Femur (tissue), 1 donor: Measurements from ENCODE around the gene PAIP1.
"Not testable (repeated sequence)": the region's sequence is repeated elsewhere in the genome, so short reads cannot be mapped to it uniquely, and the experiment has no call there.

Experiments used
- DNase-seq: peaks from one replicate; pipeline ENCODE4 v3.0.0-alpha.2; 2017

The PAIP1 gene

DNA sequence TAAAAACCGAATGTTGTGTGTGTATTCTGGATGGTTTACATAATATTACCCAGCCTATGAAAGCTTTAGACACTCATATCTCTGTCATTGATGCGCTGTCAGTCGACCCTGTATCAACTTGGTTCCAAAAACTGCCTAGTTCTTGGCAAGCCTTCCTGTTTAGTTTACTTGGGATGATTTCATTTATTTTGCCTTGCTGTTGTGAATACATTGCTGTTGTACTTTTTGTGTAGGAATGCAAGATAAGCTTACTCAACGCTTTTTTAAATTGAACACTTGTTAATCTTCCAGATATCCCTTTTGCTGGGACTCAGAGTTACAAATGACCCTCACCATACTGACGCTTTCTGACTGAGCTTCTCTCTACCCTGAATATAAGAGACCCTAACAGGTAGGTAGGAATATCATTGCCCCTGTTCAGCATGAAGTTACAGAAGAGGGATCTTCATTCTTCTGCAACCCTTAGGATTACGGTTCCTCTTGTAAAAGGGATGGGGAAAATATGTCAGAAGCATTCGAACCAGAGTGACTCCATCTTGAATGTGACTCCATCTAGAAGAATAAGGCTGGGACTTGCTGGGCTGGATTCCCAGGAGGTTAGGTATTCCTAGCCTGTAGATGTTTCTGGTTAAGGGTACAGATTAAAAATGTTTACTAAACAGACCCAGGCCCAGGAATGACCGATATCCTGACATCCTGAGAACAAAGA lies 13.7 kb upstream of the PAIP1 start:
- DNase-seq, result no peak

DNA sequence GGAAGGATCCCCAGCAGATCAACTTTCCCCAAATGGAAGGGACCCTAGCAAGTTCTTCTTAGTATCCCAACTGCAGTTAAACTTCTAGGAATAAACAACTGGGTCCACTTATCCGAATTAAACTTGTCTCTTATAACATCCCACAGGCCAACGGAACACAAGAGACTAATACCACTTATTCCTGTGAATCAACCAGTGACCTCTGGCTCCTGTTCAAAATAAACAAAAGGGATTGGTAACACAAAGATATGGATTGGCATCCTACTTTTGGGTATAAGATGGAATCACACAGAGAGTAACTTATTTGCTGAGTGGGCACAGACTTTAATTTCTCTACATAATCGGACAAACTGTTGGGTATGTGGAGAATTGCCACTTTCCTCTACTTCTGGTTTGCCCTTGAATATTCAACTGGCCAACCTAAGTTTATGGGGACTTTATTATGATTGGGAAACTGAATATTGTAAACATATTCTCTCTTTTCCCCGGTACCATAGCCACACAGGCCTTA lies 12.4 kb upstream of the PAIP1 start:
- DNase-seq, result no peak

DNA sequence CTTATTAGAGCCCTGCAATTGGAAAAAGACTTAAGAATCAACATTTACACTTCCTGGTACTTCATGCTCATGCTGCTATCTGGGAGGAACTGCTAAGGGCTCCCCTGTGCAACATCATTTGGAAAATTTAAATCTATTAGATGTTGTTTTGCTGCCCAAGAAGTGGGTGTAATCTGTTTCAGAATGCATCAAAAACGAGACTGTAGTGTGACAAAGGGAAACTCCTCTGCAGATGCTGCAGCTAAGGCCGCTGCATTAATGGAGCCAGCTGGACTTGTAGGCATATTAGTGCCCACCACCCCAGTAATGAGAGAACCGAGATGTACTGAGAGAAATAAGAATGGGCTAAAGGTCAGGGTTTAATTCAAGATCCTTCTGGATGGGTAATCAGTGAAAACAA lies 11.1 kb upstream of the PAIP1 start:
- no peak for DNase-seq

DNA sequence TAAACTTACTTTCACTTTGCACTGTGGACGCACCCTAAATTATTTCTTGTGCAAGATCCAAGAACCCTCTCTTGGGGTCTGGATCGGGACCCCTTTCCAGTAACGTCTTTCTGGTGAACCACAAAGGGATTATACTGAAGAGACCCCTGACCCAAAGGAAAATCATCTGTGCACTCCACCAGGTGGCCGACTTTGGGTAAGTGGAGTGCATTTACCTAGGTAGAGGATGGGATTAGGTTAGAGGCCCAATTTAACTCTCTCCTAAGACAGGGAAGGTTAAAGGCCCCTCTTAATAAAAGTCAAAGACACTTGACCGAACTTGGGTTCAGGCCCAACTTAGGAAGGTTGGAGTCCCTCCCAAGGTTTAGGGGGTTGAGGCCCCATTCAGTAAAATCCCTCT lies 8.2 kb upstream of the PAIP1 start:
- no peak for DNase-seq

DNA sequence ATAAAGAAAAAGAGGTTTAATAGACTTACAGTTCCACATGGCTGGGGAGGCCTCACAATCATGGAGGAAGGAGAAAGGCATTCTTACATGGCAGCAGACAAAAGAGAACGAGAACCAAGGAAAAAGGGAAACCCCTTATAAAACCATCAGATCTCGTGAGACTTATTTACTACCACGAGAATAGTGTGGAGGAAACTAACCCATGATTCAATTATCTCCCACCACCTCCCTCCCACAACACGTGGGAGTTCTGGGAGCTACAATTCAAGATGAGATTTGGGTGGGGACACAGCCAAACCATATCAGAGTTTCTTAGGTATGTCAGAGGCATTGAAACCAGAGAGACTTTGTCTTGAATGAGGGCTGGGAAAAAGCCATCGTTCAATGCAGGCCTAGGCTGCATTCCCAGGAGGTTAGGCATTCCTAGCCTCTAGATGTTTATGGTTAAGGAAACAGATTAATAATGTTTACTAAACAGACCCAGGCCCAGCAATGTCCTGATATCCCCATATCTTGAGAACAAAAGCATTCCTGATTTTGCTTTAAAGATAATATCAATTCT lies 7.5 kb upstream of the PAIP1 start:
- DNase-seq, result no peak

DNA sequence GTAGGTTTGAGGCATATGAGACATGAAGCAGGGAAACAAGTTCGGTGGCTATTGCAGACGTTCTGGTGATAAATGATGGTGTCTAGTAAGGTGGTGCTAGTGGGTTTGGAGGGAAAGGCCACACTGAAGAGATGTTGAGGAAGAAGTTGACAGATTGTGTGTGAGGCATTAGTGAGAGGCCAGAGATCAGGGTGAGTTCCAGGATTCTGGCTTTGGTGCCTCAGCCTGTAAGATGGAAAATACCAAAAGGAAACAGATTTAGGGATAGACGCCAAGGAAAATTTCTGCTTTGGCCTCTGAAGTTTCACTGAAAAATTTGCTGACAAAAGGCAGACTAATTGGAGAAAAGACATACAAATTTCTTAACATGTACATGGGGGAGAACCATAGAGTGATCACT lies 6.4 kb upstream of the PAIP1 start:
- no peak for DNase-seq

DNA sequence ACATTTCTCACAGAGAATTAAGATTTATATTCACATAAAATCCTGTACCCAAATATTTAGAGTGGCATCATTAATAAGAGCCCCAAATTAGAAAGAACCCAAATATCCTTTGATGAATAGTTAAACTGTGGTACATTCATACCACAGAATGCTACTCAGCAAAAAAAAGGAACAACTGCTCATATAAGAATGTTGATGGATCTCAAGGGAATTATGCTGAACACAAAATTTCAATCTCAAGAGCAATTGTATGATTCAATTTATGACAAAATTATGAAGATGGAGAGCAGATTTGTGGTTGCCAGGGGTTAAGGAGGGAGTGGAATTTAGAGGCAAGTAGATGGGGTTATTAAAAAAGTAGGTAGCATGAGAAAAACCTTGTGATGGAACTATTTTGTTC lies 4.5 kb upstream of the PAIP1 start:
- DNase-seq, result no peak

DNA sequence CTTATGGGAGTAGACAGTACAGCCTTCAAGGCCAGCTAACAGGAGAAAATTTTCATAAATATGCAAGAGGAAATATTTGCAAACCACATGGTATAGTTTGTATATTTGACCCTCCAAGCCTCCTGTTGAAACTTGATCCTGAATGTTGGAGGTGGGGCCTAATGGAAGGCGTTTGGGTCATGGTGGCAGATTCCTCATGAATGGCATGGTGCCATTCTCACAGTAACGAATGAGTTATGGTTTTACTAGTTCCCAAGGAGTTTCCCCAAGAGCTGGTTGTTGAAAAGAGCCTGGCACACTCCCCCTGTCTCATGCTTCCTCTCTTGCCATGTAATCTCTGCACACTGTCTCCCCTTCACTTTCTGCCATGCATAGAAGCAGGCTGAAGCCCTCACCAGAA lies 3.3 kb upstream of the PAIP1 start:
- no peak for DNase-seq

DNA sequence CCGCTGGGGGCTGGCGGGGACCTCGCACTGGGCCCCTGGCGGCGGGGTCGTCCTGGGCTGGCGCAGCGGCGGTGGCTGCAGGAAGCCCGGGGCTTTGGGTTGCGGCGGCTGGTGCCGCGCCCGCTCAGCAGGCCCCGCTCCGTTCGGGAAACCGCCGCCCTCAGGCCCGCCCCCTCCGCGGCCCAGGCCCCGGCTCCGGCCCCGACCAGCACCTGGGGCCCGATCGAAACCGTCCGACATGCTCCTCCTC lies 345 bp downstream of the PAIP1 start:
- not testable (repeated sequence) for DNase-seq

DNA sequence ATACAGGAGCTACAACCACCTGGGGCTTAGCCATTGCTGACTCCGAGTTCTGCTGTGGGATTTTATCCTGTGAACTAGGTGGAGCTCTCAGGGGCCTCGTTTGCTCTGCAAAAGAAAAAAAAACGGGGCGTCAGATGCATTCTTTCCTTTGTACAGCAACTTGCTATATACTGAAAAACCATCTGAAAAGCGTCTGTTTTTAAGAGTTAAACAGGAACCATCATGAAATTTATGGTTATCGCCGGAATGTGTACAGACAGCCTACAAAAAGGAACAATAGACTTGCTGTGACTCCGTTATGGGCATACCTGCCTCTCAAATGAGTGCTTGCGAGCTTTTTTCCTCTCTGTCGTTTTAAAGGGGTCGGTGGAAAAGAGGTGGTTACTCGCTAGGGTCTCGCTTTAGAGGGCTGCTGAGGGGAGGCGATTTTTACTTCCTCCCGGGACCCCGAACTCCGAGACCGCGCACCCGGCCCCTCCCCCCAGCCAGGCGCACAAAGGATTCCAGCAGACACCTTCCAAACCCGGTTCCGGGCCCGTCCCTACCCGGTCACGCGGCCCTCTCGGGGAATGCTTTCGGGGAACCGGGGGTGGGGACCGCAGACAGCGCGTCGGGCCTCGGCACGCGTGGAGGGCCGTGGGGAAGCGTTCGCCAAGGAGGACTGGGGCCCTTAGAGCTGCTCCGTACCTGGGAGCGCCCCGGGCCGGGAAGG lies 826 bp downstream of the PAIP1 start:
- peak; percentile 65 for DNase-seq

DNA sequence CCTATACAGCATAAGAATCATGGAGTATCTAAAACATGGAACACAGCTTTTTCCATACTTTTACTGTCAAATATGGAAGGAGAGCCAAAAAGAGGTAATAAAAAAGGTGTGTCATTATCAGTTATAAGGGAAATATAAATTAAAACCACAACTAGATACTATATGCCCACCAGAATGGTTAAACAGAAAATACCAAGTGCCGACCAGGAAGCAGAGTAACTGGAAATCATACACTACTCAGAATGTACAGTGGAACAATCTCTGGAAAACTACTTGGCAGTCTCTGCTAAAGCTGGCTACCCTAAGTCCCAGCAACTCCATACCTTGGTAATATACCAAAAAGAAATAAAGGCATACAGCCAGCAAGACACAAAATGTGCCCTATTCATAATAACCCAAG lies 2.4 kb downstream of the PAIP1 start:
- no peak for DNase-seq

DNA sequence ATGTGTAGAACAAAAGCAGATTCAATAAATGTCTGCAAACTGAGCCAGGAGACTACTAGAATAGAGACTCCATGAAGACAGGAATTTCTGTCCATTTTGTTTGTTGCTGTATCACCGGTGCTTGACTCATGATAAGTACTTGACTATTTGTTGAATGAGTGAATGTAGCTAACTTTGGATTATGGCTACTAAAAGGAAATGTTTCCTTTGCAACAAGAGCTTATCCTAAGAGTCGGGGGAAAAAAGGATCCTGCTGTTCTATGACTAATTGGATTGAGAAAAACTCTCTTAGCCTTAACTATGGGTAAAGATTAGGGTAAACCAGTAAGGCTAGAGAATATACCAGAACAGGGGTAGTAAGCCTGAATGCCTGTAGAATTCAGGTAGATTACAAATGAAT lies 3.5 kb downstream of the PAIP1 start:
- no peak for DNase-seq

DNA sequence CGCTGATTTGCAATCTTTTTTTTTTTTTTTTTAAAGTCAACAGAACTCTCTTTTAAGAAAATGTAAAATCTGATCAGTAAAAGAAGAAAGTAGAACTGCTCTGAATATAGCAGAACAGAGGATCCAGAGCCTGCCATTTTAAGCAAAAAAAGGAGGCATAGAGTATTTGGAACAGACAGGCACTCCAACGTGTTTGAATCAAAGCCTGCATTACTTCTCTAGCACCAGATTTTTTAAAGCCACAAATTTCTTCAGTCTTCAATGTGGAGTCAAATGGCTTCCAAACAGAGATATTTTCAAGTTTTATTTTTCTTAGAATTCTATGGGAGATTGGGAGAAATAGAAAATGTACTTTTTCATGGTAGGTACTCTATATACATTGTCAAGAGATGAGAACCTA lies 5.1 kb downstream of the PAIP1 start:
- DNase-seq, result no peak

DNA sequence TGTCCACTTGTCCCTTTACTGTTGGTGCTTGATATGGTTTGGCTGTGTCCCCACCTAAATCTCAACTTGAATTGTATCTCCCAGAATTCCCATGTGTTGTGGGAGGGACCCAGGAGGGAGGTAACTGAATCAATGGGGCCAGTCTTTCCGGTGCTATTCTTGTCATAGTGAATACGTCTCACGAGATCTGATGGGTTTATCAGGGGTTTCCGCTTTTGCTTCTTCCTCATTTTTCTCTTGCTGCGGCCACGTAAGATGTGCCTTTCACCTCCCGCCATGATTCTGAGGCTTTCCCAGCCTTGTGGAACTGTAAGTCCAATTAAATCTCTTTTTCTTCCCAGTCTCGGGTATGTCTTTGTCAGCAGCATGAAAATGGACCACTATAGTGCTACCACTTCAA lies 7.6 kb downstream of the PAIP1 start:
- DNase-seq, result not testable (repeated sequence)

DNA sequence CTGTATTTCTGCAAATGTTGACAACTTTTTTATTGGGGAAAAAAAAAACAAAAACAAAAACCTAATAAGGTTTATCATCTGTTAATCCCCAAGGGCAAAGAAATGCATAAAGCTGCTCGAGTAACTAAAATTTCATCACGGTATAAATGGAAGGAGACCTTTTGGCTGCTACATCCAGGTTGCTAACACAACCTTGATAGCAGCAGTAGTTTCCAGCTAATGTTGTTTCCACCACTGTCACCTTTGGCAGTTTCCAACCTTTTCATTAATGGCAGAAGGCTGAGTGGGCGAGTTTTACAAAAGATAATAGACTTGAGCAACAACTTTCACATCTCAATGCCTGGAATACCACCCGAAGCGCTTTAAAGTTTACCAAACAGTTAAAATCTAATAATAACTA lies 8.5 kb downstream of the PAIP1 start:
- DNase-seq, result no peak

DNA sequence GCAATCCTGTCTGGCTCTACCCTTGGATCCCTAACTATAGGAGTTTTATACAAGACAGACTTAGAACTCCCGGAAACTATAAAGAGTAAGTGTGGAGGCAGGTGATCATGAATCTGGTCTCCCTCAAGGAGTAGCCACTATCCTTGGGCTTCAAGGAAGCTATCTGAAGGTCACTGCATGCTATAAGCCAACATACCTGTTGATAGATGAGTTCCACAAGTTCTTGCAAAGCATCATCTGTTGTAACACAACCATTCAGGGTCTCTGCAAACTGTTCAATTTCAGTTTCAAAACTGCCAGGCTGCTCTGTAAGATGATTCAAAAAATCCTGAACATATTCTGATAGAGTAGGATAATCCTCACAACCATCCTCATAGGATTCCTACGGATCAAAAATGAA lies 9.3 kb downstream of the PAIP1 start:
- no peak for DNase-seq

DNA sequence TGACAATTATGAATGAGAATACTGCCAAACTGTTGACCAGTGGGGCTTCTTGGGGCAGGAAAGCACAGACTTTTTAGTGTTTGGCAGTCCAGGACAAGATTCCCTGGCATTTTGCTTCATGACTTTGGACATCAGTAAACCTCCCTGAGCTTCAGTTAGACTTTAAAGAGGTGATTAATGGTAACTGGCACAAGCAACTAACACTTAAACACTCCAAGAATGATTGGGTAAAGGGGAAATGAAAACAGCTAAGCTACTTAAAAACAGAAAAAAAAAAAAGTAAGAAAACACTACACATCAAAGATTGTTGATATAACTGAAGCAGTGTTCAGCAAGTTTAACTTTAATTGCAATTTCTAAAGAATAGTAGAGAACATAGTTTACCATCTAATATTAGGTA lies 13.4 kb downstream of the PAIP1 start:
- DNase-seq, result no peak

DNA sequence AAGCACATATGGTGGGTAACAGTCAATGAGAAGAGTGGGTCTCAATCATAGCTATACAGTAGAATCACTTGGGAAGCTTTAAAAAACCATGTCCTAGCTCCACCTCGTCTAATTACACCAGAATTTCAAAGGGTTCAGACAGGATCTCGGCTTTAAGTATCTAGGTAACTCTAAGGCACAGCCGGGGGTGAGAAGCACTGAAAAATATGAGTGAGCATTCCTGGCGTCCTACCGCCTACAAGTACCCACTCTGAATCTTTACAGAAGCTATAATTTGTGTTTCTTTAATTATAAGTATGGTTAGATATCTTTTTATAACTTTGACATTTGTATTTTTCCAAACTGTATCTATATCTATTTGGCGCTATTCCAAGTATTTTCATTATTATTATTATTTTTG lies 16.1 kb downstream of the PAIP1 start:
- DNase-seq, result no peak

DNA sequence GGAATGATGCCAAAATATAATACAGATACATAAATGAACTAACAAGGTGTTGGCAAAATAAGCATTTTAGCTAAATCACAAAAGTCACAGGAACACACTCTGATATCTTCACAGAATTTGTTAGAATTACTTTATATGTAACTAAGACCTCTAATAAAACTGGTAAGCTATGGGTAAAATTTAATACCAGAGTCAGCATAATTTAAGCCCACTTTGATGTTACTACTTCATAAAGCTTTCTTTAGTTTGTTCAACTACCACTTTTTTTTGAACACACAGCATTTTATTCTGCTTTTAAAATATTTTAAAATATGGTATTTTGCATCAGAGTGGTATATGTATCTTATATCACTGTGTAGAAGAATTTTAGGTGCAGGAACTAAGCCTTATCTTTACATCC lies 19.9 kb downstream of the PAIP1 start:
- DNase-seq, result no peak

DNA sequence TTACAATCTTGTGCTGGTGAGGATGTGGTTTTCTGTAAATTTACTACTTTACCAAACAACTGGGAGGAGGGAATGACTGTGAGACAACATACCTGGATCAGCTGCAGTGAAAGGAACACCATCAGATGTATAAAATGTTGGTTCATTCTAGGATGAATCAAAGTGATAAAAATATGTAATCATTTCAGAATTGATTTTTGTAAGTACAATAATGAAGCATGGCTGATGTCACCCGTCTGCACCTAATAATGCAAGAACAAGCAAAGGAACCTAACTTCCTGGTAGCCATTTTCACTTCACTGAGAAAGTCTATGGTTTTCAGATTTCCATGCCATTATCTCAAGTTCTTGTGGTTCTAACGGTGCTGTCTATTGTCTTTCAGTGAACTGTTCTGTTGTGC lies 23.2 kb downstream of the PAIP1 start:
- no peak for DNase-seq

DNA sequence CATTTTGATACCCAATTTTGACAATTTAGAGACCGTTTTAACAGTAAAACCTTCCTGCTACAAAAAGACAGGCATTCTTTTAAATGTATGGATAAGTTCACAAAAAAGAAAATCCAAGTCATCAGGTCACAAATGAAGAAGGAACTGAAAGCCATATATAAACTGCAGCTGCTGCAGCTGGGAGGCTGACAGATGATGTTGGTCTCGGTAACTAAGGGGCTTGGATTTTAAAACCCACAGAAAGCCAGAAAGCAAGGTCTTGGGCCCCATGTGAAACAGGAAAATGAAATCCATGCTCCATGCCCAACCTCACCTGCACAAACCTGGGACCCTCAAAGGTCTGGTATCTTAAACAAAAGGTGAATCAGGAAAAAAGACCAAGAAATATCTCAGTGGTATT lies 26.2 kb downstream of the PAIP1 start:
- DNase-seq, result no peak

DNA sequence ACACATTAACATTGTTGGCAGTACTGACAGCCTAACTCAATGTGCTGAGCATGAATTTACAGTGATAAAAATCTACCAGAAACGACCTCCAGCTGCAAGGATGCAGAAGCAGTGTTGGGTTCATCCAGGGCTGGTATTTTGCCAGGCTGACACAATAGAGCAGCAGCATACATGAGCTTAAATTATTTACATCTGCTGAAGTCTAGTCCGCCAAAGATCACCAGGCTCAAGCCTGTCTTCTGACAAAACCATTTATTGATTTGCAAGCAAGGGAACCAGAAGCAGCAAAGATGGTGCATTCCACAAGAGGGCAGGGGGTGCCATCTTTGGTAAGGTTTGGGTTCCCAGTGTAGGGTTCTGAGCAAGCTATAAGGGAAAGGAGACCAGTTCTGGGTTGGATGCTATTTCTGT lies 33.2 kb downstream of the PAIP1 start:
- no peak for DNase-seq

DNA sequence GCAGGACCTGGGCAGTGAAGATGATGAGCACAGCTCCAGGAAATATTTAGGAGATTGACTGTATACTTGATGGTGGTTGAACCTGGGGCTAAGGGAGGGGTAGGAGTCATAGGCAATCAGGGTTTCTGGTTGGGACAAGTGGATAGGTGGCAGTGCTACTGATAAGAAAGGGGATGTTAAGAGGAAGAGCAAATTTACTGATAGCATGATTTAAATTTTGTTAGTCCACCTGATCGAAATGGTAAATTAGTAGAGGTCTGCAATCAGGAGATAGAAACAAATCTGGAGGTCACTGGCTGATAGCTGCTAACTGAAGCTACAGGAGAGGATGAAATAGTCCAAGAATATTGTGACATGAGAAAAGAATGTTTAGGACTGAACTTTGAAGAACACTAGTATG lies 36.3 kb downstream of the PAIP1 start:
- DNase-seq, result no peak

DNA sequence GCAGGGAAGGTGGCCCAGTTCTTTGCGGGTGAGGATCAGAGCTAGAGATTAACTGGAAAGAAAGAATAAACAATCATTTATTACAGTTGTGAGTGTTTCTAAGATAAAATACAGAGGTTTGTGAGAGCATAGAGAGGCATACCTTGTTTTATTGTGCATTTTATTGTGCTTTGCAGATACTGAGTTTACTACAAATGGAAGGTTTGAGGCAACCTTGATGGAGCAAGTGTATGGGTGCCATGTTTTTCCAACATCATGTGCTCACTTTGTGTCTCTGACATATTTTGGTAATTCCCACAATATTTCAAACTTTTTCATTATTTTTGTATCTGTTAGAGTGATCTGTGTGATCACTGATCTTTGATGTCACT lies 41.2 kb downstream of the PAIP1 start:
- DNase-seq, result no peak
